Keratinocyte (primary cell): ENCODE data around the gene ACAP3. TPM values are rescaled to one million over a fixed set of nuclear protein-coding genes. Genes with fewer than 3 reads are reported as not detected.

Experiments used
- DNase-seq: peaks from one replicate; pipeline ENCODE4 v3.0.0-alpha.2; 2011; ENCODE audit warnings: low read depth, missing footprints, low spot score
- FAIRE-seq: peaks from 2 replicates; lab custom pipeline; 2011; peaks lifted over from hg19 to GRCh38; lab: Jason Lieb, UNC
- H2AFZ ChIP-seq: 2 replicates; pipeline ENCODE4 v1.6.0; 2012; ENCODE audit warnings: low read length, control low read depth, inconsistent platforms; ENCODE audit not compliant: control insufficient read depth
- H3K27ac ChIP-seq: 2 replicates; pipeline ENCODE4 v1.5.1; 2011; ENCODE audit warnings: low read length; ENCODE audit not compliant: control insufficient read depth, insufficient read depth
- H3K27me3 ChIP-seq: 3 replicates; pipeline ENCODE4 v1.6.0; 2011; ENCODE audit warnings: low read length; ENCODE audit not compliant: control insufficient read depth, insufficient read depth; ENCODE audit errors: extremely low read depth
- H3K36me3 ChIP-seq, 2 experiments: 2 replicates in 1 of 2; 3 replicates in 1 of 2; pipeline ENCODE4 v1.5.1; 2011; ENCODE audit warnings: low read length in 2 of 2, mild to moderate bottlenecking in 1 of 2; ENCODE audit not compliant: control insufficient read depth in 2 of 2, insufficient read depth in 2 of 2; ENCODE audit errors: extremely low read depth in 1 of 2
- H3K4me1 ChIP-seq: 3 replicates; pipeline ENCODE4 v1.5.1; 2011; ENCODE audit warnings: low read length; ENCODE audit not compliant: control insufficient read depth, insufficient read depth; ENCODE audit errors: extremely low read depth
- H3K4me2 ChIP-seq: 3 replicates; pipeline ENCODE4 v1.6.0; 2011; ENCODE audit warnings: low read depth, low read length; ENCODE audit not compliant: control insufficient read depth, insufficient read depth; ENCODE audit errors: extremely low read depth
- H3K4me3 ChIP-seq, 3 experiments: fragments of 200-600 bp in 1 of 3; sonication (generic) in 1 of 3; 2 replicates in 2 of 3; 3 replicates in 1 of 3; pipeline ENCODE4 v1.5.1; 2011 to 2016; ENCODE audit warnings: low read length in 3 of 3, mild to moderate bottlenecking in 3 of 3, control low read depth in 2 of 3, inconsistent platforms in 1 of 3, low read depth in 1 of 3, mixed read lengths in 1 of 3, mixed run types in 1 of 3, moderate library complexity in 1 of 3; ENCODE audit not compliant: control insufficient read depth in 2 of 3, insufficient read depth in 2 of 3; ENCODE audit errors: extremely low read depth in 1 of 3
- H3K79me2 ChIP-seq: 2 replicates; pipeline ENCODE4 v1.6.0; 2012; ENCODE audit warnings: low read length; ENCODE audit not compliant: control insufficient read depth, insufficient read depth
- H3K9ac ChIP-seq: 3 replicates; pipeline ENCODE4 v1.6.0; 2011; ENCODE audit warnings: low read length; ENCODE audit not compliant: control insufficient read depth, insufficient read depth; ENCODE audit errors: extremely low read depth
- H3K9me1 ChIP-seq: 3 replicates; pipeline ENCODE4 v1.6.0; 2011; ENCODE audit warnings: low read length; ENCODE audit not compliant: control insufficient read depth, insufficient read depth; ENCODE audit errors: extremely low read depth
- H3K9me3 ChIP-seq: 2 replicates; pipeline ENCODE4 v1.5.1; 2012; ENCODE audit warnings: low read depth, low read length; ENCODE audit not compliant: control insufficient read depth
- H4K20me1 ChIP-seq: 3 replicates; pipeline ENCODE4 v1.6.0; 2011; ENCODE audit warnings: low read length; ENCODE audit not compliant: control insufficient read depth, insufficient read depth; ENCODE audit errors: extremely low read depth
- CTCF ChIP-seq, 3 experiments: IDR thresholded peaks in 1 of 3; conservative IDR thresholded peaks in 1 of 3; optimal IDR thresholded peaks in 1 of 3; 2 replicates in 2 of 3; 3 replicates in 1 of 3; pipeline versions ENCODE3 to v1.5.1; 2011; ENCODE audit warnings: low read length in 3 of 3, mild to moderate bottlenecking in 3 of 3, moderate library complexity in 2 of 3, control low read depth in 1 of 3, inconsistent platforms in 1 of 3; ENCODE audit not compliant: insufficient read depth in 2 of 3; ENCODE audit errors: extremely low read depth in 1 of 3
- EZH2 ChIP-seq: IDR thresholded peaks from one replicate; pipeline ENCODE4 v1.6.1; 2012; ENCODE audit warnings: inconsistent platforms, mild to moderate bottlenecking, low read length, moderate library complexity
- dilution Hi-C: fragments of 300-500 bp; cut with MboI; formaldehyde crosslinking; loops from one replicate; pipeline ENCODE4 v1.7.0; 2020; ENCODE audit warnings: low sequenced_read_pairs; ENCODE audit not compliant: extremely low pct_ligation_motif_present
- polyA plus RNA-seq, 5 experiments: library from polyadenylated mRNA; depleted of rRNA in 3 of 5; stranded (reverse) in 3 of 5; stranded (forward) in 1 of 5; unstranded in 1 of 5; fragments of >200 nt; gene quantifications; 1 replicate in 1 of 5; 2 replicates in 3 of 5; 3 replicates in 1 of 5; pipeline versions ENCODE4 v1.2.1 to v1.2.3, GENCODE V29; 2011 to 2012; ENCODE audit warnings: missing spikeins in 2 of 5, low read depth in 1 of 5, low replicate concordance in 1 of 5

The ACAP3 gene
- polyA plus RNA-seq, 1 donor (not counting 4 experiments of a cell fraction or from before 2014, with no cell fraction given), result 17.4 TPM

DNA sequence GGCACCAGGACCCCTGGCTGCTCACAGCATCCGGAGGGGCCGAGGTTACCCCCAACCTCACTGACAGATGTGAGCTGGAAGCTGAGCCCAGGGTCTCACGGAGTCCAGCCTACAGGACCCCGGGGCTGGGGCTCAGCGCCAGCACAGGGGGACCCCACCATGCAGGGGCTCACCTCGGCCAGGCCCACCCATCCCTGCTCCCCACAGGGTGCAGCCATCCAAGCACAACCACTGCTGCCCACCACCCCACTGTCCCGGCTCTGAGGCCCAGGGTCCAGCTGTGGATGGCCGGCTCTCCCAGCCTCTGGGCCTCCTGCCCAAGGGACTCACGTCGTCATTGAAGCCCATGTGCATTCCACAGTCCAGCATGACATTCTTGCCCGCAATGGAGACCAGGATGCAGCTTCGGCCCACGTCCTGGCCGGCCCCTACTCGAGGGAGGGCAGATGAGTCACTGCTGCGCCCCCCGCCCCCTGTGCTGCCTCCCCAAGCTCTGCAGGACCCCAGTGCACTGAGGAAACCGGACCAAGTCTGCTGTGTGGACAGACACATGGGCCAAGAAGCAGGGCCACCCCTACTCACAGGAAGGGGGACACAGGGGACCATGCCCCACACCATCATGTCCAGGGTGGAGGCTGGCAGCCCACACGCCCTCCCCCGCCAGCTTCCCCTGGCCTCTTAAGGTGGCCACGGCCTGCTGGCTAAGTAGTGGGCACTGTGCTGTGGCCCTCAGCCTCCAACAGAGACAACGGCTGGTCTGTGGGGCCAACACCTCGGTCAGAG lies 13.1 kb upstream of the ACAP3 start:
- FAIRE-seq, result no peak
- H3K4me2 ChIP-seq, result no peak overlapping the region
- H3K79me2 ChIP-seq, result peaks cover 70% of the 10 kb centered on the region

GRCh38 chr1:1319646-1319941 lies 11.9 kb upstream of the ACAP3 start:
- Histone ChIP-seq H4K20me1 (peaks cover 13% of the 10 kb centered on the region), H3K4me1 (peaks cover 25% of the 10 kb centered on the region)
- dilution Hi-C loops, result no loop called here

More for the DNA sequence above, 13.1 kb upstream of the ACAP3 start:
- peaks cover 17 to 27% of the 10 kb centered on the region in 2 experiments for H3K36me3 ChIP-seq
- dilution Hi-C loops, result no loop called here
- H3K9ac ChIP-seq, result no peak overlapping the region
- H4K20me1 ChIP-seq, result peaks cover 13% of the 10 kb centered on the region
- H3K4me1 ChIP-seq, result peaks cover 32% of the 10 kb centered on the region
- H3K9me1 ChIP-seq, result no peaks in the 10 kb centered on the region
- H2AFZ ChIP-seq, result no peak overlapping the region
- H3K4me3 ChIP-seq, result no peak overlapping the region
- DNase-seq, result no peak
- TF ChIP-seq EZH2, result no peak
- no peak for TF ChIP-seq CTCF (optimal IDR thresholded peaks at IDR 0.05 in 1 of 3, IDR thresholded peaks at IDR 0.05 in 1 of 3, conservative IDR thresholded peaks at IDR 0.05 in 1 of 3; ENCODE audit: extremely low read depth in 1 of 3, insufficient read depth in 2 of 3, low read length in 3 of 3)
- no peak overlapping the region for H3K27ac ChIP-seq
- H3K9me3 ChIP-seq, result no peaks in the 10 kb centered on the region
- H3K27me3 ChIP-seq, result no peaks in the 10 kb centered on the region

More at GRCh38 chr1:1319646-1319941, 11.9 kb upstream of the ACAP3 start:
- no peak for TF ChIP-seq EZH2
- TF ChIP-seq CTCF (optimal IDR thresholded peaks at IDR 0.05 in 1 of 3, IDR thresholded peaks at IDR 0.05 in 1 of 3, conservative IDR thresholded peaks at IDR 0.05 in 1 of 3; ENCODE audit: extremely low read depth in 1 of 3, insufficient read depth in 2 of 3, low read length in 3 of 3), result no peak
- no peaks in the 10 kb centered on the region for H3K27me3 ChIP-seq
- H3K27ac ChIP-seq, result no peak overlapping the region
- H2AFZ ChIP-seq, result no peak overlapping the region
- DNase-seq, result no peak
- FAIRE-seq, result no peak
- no peaks in the 10 kb centered on the region for H3K9me3 ChIP-seq
- no peak overlapping the region for H3K4me3 ChIP-seq
- peaks cover 59% of the 10 kb centered on the region for H3K79me2 ChIP-seq
- no peak overlapping the region for H3K9ac ChIP-seq
- H3K9me1 ChIP-seq, result no peaks in the 10 kb centered on the region
- peaks cover 22 to 26% of the 10 kb centered on the region in 2 experiments for H3K36me3 ChIP-seq
- no peak overlapping the region for H3K4me2 ChIP-seq
